ENCODE measurements around the gene TANC1.

The TANC1 gene

DNA sequence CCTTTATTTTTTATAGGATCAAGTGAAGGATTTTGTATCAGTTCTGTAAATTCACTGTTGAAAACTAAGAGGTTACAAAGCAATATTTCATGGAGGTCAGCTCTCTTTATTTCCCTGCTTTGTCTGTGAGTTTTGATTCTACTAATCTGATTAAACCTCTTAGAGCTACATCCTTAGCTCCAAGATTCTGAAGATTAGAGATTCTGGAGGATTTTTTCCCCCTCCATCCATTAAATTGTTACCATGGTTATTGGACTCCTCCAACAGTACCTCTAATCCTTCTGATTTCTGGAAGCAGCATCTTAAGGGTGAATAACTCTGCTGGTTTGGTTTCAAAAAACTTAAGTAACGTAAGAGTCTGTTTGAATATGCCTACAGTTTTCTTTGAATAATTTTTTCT is 110.0 kb downstream of the TANC1 start:
- Mint-ChIP-seq H3K9me3 (no peaks in the 10 kb centered on the region), H3K4me1 (no peaks in the 10 kb centered on the region), H3K27me3 (no peaks in the 10 kb centered on the region), H3K36me3 (no peaks in the 10 kb centered on the region), H3K27ac (no peak overlapping the region), H3K4me3 (no peak overlapping the region)
- no peak for DNase-seq
- no peak for ATAC-seq (replicated peaks)

DNA sequence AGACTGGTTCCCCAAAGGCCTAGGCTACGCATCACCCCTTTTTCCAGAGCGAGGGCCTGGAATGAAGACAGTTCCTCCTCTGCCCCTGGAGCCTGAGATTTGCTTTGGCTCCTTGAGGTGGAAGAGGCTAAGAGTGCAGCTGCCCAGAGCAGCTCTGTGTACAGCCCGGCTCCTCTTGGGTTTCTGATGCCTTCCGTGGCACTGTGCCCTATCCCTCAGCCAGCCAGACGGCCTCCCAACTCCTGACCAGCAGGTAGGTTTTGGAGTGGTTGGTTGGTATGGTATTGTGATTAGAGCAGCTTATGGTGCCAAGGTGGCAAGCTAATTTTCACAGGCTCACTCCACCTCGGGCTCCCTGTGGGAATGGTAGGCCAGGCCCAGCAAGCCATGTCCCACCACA is 112.2 kb downstream of the TANC1 start:
- H3K4me1 Mint-ChIP-seq: no peaks in the 10 kb centered on the region

DNA sequence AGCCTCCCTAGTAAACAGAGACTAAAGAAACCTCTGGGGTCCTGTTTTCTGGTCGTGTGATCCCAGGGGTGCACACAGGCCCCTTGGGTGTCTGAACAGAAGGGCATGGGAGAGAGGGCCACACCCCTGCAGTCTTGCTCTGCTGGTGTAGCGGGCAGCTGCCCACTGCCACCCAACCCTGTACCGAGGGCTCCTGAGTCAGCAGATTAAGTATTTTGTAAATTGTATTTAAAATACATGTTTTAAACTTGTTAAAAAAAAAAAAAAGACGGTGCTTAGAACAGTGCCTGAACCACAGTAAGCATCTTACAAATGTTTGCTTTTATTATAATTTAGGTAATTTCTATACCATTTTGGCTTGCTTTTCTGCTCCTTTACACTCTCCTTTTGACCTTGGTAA is 113.7 kb downstream of the TANC1 start:
- Mint-ChIP-seq H3K27me3 (no peaks in the 10 kb centered on the region), H3K9me3 (no peaks in the 10 kb centered on the region), H3K27ac (no peak overlapping the region), H3K36me3 (no peaks in the 10 kb centered on the region), H3K4me1 (peaks cover 0 to 5% of the 10 kb centered on the region in 2 donors), H3K4me3 (no peak overlapping the region)
- DNase-seq: no peak
- ATAC-seq (replicated peaks): no peak

More for the DNA sequence above, 112.2 kb downstream of the TANC1 start:
- no peak overlapping the region for H3K4me3 Mint-ChIP-seq
- H3K9me3 Mint-ChIP-seq: no peaks in the 10 kb centered on the region
- no peak overlapping the region for H3K27ac Mint-ChIP-seq
- ATAC-seq (replicated peaks) (no peak), DNase-seq (no peak)
- H3K27me3 Mint-ChIP-seq: no peaks in the 10 kb centered on the region
- H3K36me3 Mint-ChIP-seq: no peaks in the 10 kb centered on the region

DNA sequence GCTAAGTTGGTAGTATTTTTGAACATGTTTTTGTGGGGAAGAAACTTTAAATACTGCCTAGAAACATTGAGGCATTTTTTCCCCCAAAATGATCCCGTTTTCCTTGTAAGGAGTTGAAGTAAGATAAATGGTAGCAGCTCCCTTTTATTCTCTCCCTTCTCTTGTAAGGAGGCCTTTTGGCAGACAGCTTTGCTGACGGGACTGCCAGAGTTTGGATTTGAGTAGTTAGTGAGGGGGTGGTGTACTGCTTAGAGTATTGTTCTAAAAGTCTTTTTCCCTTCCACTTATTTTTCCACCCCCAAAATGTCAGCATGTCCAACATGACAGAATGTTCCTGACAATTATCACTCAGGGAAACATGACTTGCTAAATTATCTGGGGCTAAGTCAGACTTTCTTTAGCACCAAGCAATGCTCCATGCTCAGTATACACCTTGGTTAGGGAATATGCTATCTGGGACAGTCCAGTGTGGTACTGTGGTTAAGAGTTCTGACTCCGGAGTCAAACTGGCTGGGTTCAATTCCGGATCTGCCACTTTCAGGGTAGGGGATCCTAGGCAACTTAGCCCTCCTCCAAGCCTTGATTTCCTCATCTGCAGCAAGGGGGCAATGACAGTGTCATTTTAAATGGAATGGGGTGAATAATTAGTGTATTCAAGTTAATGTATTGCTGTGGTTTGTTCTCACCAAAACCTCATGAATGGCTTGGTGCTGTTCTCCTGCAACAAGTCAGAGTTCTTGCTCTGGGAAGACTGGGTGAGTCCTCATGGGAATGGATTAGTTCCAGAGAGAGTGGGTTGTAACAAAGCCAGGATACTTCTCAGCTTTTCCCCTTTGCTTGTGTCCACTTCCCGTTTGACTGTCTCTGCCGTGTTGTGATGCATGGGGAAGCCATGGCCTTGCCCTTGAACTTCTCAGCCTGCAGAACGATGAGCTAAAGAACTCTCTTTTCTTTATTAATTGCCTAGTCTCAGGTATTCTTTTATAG is 116.2 kb downstream of the TANC1 start:
- H3K36me3 Mint-ChIP-seq: no peaks in the 10 kb centered on the region

DNA sequence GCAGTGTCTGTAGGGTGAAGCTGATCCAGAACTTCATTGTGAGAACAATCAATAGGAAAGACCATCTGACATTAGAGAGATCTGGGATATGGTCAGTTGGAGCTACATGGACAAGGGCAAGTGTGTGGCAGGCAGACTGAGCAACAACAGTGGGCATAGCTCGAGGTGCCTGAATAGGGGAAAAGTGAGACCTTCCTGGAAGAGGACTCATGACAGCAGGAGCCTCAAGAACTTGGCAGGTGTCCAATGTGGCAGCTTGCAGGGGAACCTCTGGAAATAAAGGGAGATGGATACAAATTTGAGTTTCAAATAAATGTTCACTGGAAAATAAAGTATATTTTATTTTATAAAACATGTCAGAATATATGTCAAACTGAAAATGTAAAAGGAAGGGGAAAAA is 117.9 kb downstream of the TANC1 start:
- Mint-ChIP-seq H3K27ac (no peak overlapping the region), H3K4me1 (peaks cover 22% of the 10 kb centered on the region in 2 donors), H3K9me3 (no peaks in the 10 kb centered on the region), H3K27me3 (no peaks in the 10 kb centered on the region), H3K4me3 (no peak overlapping the region), H3K36me3 (no peaks in the 10 kb centered on the region)
- no peak for DNase-seq
- no peak for ATAC-seq (replicated peaks)

More for the DNA sequence above, 116.2 kb downstream of the TANC1 start:
- Mint-ChIP-seq H3K9me3 (no peaks in the 10 kb centered on the region), H3K4me1 (peaks cover 6 to 12% of the 10 kb centered on the region in 2 donors), H3K27ac (no peak overlapping the region), H3K4me3 (no peak overlapping the region), H3K27me3 (no peaks in the 10 kb centered on the region)
- no peak for ATAC-seq (replicated peaks)
- DNase-seq: no peak

DNA sequence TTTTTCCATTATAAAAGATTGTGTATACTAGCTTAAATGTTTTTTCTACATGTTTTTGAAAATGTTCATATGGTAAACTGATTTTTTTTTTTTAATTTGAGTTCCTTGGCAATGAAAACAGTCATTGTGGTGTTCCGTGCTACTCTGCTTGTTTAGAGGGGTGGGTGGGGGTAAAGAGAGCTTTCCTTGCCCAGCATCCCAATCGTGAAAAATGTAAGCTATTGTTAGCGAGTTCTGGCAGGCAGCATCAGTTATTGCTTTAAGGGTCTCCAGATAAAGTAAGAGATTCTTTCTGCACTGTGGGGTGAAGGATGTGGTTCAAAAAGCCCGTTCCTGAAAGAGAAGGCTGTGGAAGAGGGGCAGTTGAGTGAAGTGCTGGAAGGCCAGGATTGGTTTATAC is 118.4 kb downstream of the TANC1 start:
- peaks cover 25 to 27% of the 10 kb centered on the region in 2 donors for H3K4me1 Mint-ChIP-seq
- DNase-seq (no peak), ATAC-seq (replicated peaks) (no peak)
- no peak overlapping the region for H3K4me3 Mint-ChIP-seq
- no peaks in the 10 kb centered on the region for H3K9me3 Mint-ChIP-seq
- H3K27me3 Mint-ChIP-seq: no peaks in the 10 kb centered on the region
- no peak overlapping the region for H3K27ac Mint-ChIP-seq
- no peaks in the 10 kb centered on the region for H3K36me3 Mint-ChIP-seq

DNA sequence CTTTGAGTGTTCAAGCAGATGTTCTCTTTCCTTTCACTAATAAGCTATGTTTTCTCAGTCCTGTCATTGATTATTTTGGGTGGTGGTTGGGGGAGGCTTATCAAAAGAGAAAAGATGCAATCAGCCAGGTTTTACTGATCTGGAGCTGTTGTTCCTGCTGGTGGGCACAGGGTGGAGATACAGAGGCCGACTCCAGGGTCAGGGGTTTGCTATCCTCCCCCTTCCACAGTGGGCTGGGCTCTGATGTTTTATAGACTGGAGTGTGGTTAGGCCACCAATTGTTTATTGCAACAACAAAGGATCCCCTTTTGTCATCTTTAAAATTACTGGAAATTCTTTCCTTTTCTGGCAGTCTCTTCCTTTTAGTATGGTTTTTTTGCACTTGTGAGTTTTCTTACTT is 120.5 kb downstream of the TANC1 start:
- Mint-ChIP-seq H3K27me3 (no peaks in the 10 kb centered on the region), H3K4me3 (no peak overlapping the region), H3K9me3 (no peaks in the 10 kb centered on the region), H3K36me3 (no peaks in the 10 kb centered on the region), H3K4me1 (peaks cover 37 to 48% of the 10 kb centered on the region in 2 donors), H3K27ac (no peak overlapping the region)
- DNase-seq (no peak), ATAC-seq (replicated peaks) (no peak)

DNA sequence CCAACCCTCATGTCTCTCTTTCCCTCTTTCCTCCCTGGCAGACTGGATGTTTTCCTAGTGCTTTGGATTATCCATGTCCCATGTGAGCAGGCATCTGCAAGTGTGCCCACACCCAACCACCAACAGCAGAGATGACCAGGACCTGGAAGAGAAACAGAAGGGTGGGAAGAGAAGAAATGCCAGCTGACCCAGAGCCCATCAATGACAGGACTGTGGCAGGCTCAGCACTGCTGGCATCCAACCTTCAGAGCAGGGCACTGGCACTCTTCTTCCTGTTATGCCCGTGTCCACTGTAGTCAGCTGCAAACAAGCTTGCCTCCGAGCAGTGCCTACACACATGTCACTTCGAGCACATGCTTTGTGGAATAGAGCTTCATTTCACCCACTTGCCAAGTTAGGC is 121.1 kb downstream of the TANC1 start:
- Mint-ChIP-seq H3K4me3 (no peak overlapping the region), H3K27ac (no peak overlapping the region), H3K4me1 (peaks cover 40 to 49% of the 10 kb centered on the region in 2 donors), H3K27me3 (no peaks in the 10 kb centered on the region), H3K36me3 (no peaks in the 10 kb centered on the region), H3K9me3 (no peaks in the 10 kb centered on the region)
- ATAC-seq (replicated peaks): no peak
- DNase-seq: no peak

DNA sequence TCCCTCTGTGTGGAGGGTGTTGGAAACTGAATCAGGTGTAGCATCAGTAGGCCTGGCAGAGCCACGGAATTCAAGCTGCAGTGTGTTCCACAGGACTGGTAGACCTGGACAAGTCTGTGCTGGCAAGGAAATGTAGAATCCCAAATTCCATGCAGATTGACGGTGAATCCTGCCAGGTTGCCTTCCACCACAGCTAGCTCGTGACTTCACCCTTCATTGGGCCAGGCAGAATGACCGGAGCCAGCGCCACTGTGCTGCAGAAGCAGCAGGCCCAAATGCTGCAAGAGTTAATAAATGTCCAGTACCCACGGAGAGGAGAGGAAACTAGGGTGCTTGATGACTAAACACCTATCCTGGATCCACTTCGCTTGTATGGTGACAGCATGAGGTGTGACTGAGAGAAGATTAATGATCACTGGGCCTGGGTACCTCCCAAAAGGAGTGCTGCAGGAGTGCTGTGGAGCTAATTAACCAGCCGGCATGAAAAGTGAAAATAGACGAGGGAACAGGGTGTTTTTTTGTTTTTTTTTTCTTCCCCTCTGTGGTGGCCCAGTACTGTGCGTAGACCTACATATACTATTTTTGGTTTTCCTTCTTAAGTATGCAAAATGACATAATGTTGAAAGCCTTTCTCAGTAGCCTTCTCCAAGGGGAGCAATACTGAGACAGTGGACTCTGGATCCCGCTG is 122.2 kb downstream of the TANC1 start:
- DNase-seq (no peak), ATAC-seq (replicated peaks) (peak; percentile 65 to 67)
- peaks cover under 1 to 3% of the 10 kb centered on the region in 2 donors for H3K9me3 Mint-ChIP-seq
- H3K4me3 Mint-ChIP-seq: peak overlapping the region; percentile 5 to 40
- no peaks in the 10 kb centered on the region for H3K27me3 Mint-ChIP-seq
- H3K4me1 Mint-ChIP-seq: peaks cover 40 to 49% of the 10 kb centered on the region in 2 donors
- peaks cover under 1% of the 10 kb centered on the region in 2 donors for H3K36me3 Mint-ChIP-seq
- peak overlapping the region; percentile 76 for H3K27ac Mint-ChIP-seq

DNA sequence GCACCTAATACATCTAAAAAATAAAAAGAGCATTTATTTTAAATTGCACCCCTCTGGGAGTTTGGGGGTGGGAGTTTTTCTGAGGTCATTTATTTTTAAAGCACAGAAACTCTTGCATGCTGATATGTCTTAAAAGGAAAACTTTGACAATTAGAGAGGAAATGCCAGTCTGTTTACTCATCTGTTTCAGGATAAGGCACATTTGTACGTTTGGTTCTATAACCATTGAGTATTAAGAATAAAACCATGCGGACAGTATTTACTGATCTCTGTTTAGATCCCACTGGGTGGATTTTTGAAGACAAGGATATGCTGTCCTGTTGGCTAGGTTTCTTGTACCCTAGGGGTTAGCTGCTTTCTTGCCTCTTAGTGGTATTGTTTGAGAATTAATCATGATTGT is 122.9 kb downstream of the TANC1 start:
- peaks cover 5 to 6% of the 10 kb centered on the region in 2 donors for H3K36me3 Mint-ChIP-seq
- peaks cover 6 to 7% of the 10 kb centered on the region in 2 donors for H3K9me3 Mint-ChIP-seq
- no peak for DNase-seq
- peaks cover 38 to 49% of the 10 kb centered on the region in 2 donors for H3K4me1 Mint-ChIP-seq
- no peaks in the 10 kb centered on the region for H3K27me3 Mint-ChIP-seq
- no peak for ATAC-seq (replicated peaks)
- peak overlapping the region; percentile 43 to 54 for H3K4me3 Mint-ChIP-seq
- no peak overlapping the region for H3K27ac Mint-ChIP-seq

DNA sequence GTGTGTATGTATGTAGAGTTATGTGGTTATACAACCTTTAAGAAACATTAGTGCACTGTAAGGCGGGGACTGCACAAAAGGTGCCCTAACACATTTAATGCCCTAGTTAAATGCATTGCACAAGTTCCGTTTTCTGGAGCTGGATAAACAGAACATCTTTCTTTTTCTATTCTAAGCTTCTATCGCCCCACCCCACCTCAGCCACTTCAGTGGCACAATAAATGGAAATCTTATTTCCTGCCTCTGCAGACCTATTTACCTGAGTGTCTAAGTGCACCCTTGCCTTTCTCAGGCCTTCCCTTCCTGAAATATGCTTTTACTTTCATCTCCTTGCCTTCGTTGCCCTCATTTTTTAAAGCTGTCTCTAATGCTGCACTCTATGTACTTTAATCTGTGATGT is 123.5 kb downstream of the TANC1 start:
- H3K27me3 Mint-ChIP-seq: no peaks in the 10 kb centered on the region
- H3K36me3 Mint-ChIP-seq: peaks cover 11% of the 10 kb centered on the region in 2 donors
- H3K4me3 Mint-ChIP-seq: peak overlapping the region; percentile 43 to 54
- no peak for DNase-seq
- H3K4me1 Mint-ChIP-seq: peaks cover 35 to 49% of the 10 kb centered on the region in 2 donors
- H3K9me3 Mint-ChIP-seq: peaks cover 12 to 13% of the 10 kb centered on the region in 2 donors
- no peak overlapping the region for H3K27ac Mint-ChIP-seq
- peak; percentile 28 to 40 for ATAC-seq (replicated peaks)

DNA sequence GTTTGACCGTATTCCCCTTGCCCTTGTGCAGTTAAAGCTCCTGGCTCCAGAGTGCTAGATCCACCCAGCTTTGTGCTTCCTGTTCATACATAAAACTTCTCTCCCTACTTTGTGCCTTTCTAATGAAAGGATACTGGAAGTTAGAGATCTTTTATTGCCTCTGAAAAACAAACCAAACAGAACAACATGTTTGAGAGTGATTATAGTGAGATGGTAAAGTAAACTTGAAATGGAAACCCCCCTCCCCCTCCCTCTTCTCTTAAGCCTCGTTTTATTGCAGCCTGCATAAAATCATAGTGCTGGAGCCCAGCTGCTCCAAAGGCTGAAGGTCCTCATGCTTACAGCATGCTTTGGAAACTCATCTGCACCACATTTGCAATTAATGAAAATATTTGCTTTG is 125.1 kb downstream of the TANC1 start:
- H3K4me3 Mint-ChIP-seq: no peak overlapping the region
- H3K27me3 Mint-ChIP-seq: no peaks in the 10 kb centered on the region
- H3K27ac Mint-ChIP-seq: no peak overlapping the region

DNA sequence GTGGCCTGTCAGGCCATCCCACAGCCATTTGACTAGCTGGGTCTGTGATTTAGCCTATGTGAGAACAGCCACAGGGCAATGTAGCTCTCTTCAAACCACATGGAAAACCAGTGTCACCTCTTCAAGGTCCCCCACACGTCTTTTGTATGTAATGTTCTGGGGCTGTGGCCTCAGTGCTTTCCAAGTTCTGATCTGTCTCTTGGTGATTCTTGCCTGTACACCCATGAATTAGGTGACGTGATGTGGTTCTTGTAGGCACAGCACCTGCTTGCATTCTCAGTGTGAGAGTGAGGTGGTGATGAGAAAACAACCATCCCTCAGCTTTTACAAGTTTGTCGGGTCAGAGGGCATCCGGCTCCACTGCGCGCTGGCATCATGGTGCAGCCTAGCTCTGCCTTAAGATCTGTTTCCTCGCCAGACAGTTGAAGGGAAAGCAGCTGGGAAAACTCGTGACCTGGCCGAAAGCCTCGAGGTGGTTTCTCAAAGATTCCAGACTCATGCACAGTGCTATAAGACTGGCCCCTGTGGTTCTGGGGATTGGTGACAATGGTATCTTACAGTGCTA is 125.8 kb downstream of the TANC1 start:
- Mint-ChIP-seq H3K36me3 (peaks cover 11 to 12% of the 10 kb centered on the region in 2 donors), H3K9me3 (peaks cover 13 to 15% of the 10 kb centered on the region in 2 donors), H3K4me1 (peaks cover 33 to 51% of the 10 kb centered on the region in 2 donors), H3K4me3 (no peak overlapping the region), H3K27ac (no peak overlapping the region), H3K27me3 (no peaks in the 10 kb centered on the region)
- no peak for ATAC-seq (replicated peaks)
- DNase-seq: no peak

More for the DNA sequence above, 125.1 kb downstream of the TANC1 start:
- Mint-ChIP-seq H3K9me3 (peaks cover 13 to 15% of the 10 kb centered on the region in 2 donors), H3K4me1 (peaks cover 32 to 49% of the 10 kb centered on the region in 2 donors), H3K36me3 (peaks cover 11 to 12% of the 10 kb centered on the region in 2 donors)
- DNase-seq (no peak), ATAC-seq (replicated peaks) (no peak)

DNA sequence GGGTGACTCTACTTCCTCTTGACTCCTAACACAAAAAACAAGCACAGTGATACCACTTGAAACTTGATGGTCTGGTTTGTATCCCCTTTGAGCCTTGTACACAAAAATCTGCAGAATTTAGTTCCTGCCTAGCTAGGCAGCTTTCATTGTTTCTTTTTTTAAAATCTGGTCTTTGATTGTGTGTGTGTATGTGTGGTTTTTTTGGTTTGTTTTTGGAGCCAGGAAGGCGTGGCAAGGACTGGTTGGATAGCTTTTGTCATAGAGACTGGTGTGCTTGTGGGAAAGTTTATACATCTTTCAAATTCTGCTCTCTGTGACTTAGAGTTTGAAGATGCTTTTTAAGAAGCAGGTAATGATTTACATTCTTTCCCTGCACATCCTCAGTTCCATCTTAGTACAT is 127.4 kb downstream of the TANC1 start:
- H3K27ac Mint-ChIP-seq: no peak overlapping the region
- peaks cover 24 to 40% of the 10 kb centered on the region in 2 donors for H3K4me1 Mint-ChIP-seq
- peaks cover 13 to 15% of the 10 kb centered on the region in 2 donors for H3K9me3 Mint-ChIP-seq
- DNase-seq (no peak), ATAC-seq (replicated peaks) (no peak)
- H3K27me3 Mint-ChIP-seq: no peaks in the 10 kb centered on the region
- H3K36me3 Mint-ChIP-seq: peaks cover 11 to 12% of the 10 kb centered on the region in 2 donors
- no peak overlapping the region for H3K4me3 Mint-ChIP-seq

Measured in stimulated activated naive B cell treated with anti-CD40 and anti-IgM and Interleukin-4, amounts not matched to agents 10 μg/mL and 1 μg/mL and 100 μg/mL, for 72 hours (primary cell).